ENCODE data around the gene ELFN1. TPM values are rescaled to one million over a fixed set of nuclear protein-coding genes. Genes with fewer than 3 reads are reported as not detected.
A peak's percentile ranks its signal among the peaks of the same experiment; 100 is the strongest.
"Not testable (repeated sequence)": the region's sequence is repeated elsewhere in the genome, so short reads cannot be mapped to it uniquely, and the experiment has no call there.

ELFN1 gene
- total and polyA plus RNA-seq, 5 donors, result 9.1 to 13.7 (median 12.4) TPM

GRCh38 chr7:1755783-1756625, 85.9 kb downstream of the ELFN1 start:
- DNase-seq, result no peak
- WGBS, result 82% methylated on average over 12 of the region's 12 CpGs
- no peak overlapping the region for H3K27ac ChIP-seq (ENCODE audit: low read length)
- no peaks in the 10 kb centered on the region for H3K4me1 ChIP-seq (ENCODE audit: control insufficient read depth, insufficient read depth, low read length)
- no peak for ATAC-seq
- H3K27me3 ChIP-seq (ENCODE audit: control insufficient read depth, insufficient read depth), result no peaks in the 10 kb centered on the region
- no peaks in the 10 kb centered on the region for H3K9me3 ChIP-seq (ENCODE audit: control insufficient read depth, low read length)
- intact Hi-C loops (cut with DNase I), result loop anchor here in 2 of 4 donors (10.0 kb wide), 1 partner anchor 91 kb away; no protein-coding TSS in a partner anchor
- H3K4me3 ChIP-seq (ENCODE audit: low read length), result no peak overlapping the region

DNA sequence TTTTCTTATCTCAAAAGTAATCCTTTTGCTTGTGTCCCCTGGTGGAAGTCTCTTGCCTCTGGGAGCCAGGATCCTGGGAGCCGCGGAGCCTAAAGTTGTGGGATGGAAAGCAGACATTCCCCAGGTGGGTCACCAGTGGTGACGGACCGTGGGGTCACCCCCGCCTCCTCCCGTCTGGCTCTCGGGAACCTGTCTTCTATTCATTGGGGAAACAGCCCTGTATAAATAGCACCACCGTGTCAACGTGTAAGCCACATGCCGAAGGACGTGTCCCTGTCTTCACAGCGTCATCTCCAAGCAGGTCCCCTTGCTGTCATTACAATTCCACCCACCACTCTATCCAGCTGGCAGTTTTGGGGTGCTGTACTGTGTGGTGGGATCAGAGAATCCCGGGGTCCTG, 87.5 kb downstream of the ELFN1 start:
- no peaks in the 10 kb centered on the region for H3K4me1 ChIP-seq (ENCODE audit: control insufficient read depth, insufficient read depth, low read length)
- ATAC-seq (peak in 1 of 2 donors; percentile 7), DNase-seq (no peak)
- intact Hi-C loops (cut with DNase I), result loop anchor here in 2 of 4 donors (10.0 kb wide), 1 partner anchor 93 kb away; no protein-coding TSS in a partner anchor
- H3K27ac ChIP-seq (ENCODE audit: low read length), result no peak overlapping the region
- H3K27me3 ChIP-seq (ENCODE audit: control insufficient read depth, insufficient read depth), result no peaks in the 10 kb centered on the region
- H3K4me3 ChIP-seq (ENCODE audit: low read length), result no peak overlapping the region
- no peaks in the 10 kb centered on the region for H3K9me3 ChIP-seq (ENCODE audit: control insufficient read depth, low read length)
- WGBS, result 58% methylated on average over 13 of the region's 13 CpGs

- Histone ChIP-seq H3K4me1 (ENCODE audit: control insufficient read depth, insufficient read depth, low read length) (no peaks in the 10 kb centered on the region), H3K4me3 (ENCODE audit: low read length) (no peak overlapping the region), H3K27ac (ENCODE audit: low read length) (no peak overlapping the region), H3K27me3 (ENCODE audit: control insufficient read depth, insufficient read depth) (no peaks in the 10 kb centered on the region), H3K9me3 (ENCODE audit: control insufficient read depth, low read length) (no peaks in the 10 kb centered on the region)
- peak; percentile 66 to 73 for ATAC-seq
- intact Hi-C loops (cut with DNase I), result loop anchor here in 3 of 4 donors (2.0 to 10.0 kb wide), 2 partner anchors 93 kb away; no protein-coding TSS in a partner anchor
- 65% methylated on average over 15 of the region's 15 CpGs for WGBS
- peak in 2 of 3 donors; percentile 44 to 76 for DNase-seq
These were observed 88.2 kb downstream of the ELFN1 start for GRCh38 chr7:1758028-1758858.

DNA sequence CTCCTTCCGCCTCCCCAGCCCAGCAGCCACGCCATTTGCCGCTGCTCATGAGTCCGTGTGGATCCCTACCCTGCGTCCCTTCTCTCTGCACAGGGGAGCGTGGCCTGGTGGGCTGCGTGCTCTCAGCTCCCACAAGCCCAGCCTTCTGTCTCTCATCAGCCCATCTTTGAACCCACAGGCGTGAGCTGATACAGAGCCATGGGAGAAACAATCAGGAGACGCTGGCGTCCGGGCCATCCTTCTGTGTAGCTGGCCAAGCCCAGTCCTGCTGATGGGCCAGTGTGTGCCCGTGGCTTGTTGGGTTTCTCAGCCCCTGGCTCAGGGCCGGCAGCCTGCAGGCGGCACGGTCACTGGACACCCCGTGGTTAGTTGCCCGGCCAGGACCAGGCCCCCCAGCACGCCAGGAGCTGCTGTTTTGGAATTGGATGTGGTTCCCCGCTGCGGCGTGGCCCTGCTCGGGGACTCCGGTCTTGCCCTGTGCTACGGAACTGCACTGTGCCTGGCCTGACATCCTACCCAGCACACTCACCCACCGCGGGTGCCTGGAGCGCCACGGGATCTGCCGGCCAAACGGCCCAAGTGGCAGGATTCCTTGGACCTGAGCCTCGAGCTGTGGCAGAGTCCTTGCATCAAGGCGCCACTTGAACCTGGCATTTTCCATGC, 88.9 kb downstream of the ELFN1 start:
- ATAC-seq (peak; percentile 87 to 89), DNase-seq (peak; percentile 58 to 79 (median 77))
- Histone ChIP-seq H3K27ac (ENCODE audit: low read length) (peak overlapping the region; percentile 3), H3K9me3 (ENCODE audit: control insufficient read depth, low read length) (no peaks in the 10 kb centered on the region), H3K4me1 (ENCODE audit: control insufficient read depth, insufficient read depth, low read length) (no peaks in the 10 kb centered on the region), H3K4me3 (ENCODE audit: low read length) (no peak overlapping the region), H3K27me3 (ENCODE audit: control insufficient read depth, insufficient read depth) (no peaks in the 10 kb centered on the region)
- intact Hi-C loops (cut with DNase I), result loop anchor here in 3 of 4 donors (2.0 to 10.0 kb wide), 2 partner anchors 94 kb away; no protein-coding TSS in a partner anchor
- 74% methylated on average over 32 of the region's 32 CpGs for WGBS

DNA sequence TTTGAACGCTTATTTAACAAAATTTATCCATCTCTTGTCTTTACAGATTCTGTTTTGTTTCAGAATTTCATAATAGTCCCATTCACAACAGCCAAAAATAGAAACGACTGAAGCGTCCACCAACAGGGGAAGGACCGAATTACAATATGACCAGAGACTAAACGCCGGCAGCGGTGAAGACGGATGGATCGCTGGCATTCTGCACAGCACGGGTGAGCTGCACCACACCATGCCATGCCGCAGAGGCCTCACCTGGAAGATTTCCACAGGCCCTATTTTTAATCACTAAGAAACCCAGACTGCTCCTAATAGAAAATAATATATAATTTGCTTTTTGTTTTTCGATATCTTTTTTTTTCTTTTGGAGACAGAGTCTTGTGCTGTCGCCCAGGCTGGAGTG, 91.0 kb downstream of the ELFN1 start:
- DNase-seq, result no peak
- intact Hi-C loops (cut with DNase I), result no loop called here

GRCh38 chr7:1761774-1762173, 91.7 kb downstream of the ELFN1 start:
- Histone ChIP-seq H3K27ac (ENCODE audit: low read length) (no peak overlapping the region), H3K27me3 (ENCODE audit: control insufficient read depth, insufficient read depth) (no peaks in the 10 kb centered on the region), H3K4me3 (ENCODE audit: low read length) (no peak overlapping the region), H3K4me1 (ENCODE audit: control insufficient read depth, insufficient read depth, low read length) (no peaks in the 10 kb centered on the region), H3K9me3 (ENCODE audit: control insufficient read depth, low read length) (no peaks in the 10 kb centered on the region)
- intact Hi-C loops (cut with DNase I), result no loop called here
- no peak for ATAC-seq
- WGBS, result 86% methylated on average over 11 of the region's 11 CpGs
- DNase-seq, result no peak

More for the DNA sequence above, 91.0 kb downstream of the ELFN1 start:
- H3K4me1 ChIP-seq (ENCODE audit: control insufficient read depth, insufficient read depth, low read length), result no peaks in the 10 kb centered on the region
- H3K27me3 ChIP-seq (ENCODE audit: control insufficient read depth, insufficient read depth), result no peaks in the 10 kb centered on the region
- H3K27ac ChIP-seq (ENCODE audit: low read length), result no peak overlapping the region
- H3K4me3 ChIP-seq (ENCODE audit: low read length), result no peak overlapping the region
- ATAC-seq, result no peak
- WGBS, result 72% methylated on average over 13 of the region's 13 CpGs
- no peaks in the 10 kb centered on the region for H3K9me3 ChIP-seq (ENCODE audit: control insufficient read depth, low read length)

DNA sequence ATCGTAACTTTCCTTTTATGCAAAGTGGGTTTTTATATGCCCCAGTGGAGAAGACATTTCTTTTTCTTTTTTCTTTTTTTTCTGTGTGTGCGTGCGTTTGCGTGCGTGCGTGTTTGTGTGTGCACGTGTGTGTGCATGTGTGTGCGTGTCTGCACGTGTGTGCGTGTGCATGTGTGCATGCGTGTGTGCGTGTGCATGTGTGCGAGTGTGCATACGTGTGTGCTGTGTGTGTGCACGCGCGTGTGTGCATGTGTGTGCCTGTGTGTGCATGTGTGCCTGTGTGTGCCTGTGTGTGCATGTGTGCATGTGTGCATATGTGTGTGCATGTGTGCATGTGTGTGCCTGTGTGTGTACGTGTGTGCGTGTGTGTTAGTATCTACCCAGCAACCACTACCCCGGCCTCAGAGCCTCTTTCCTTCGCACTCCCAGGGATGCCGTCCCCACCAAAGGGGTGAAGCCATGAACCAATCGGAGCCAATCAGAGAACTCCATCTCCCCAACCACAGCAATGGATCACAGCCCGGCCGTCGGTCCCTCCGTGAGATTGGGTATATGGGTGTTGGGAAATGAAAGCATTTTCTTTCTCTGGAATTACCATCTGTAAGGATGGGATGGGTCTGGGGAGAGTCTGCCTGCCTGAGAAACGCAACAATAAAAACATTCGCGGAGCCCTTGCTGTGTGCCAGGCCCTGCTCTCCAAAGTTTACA, 92.3 kb downstream of the ELFN1 start:
- H3K4me3 ChIP-seq (ENCODE audit: low read length), result no peak overlapping the region
- intact Hi-C loops (cut with DNase I), result no loop called here
- DNase-seq (no peak), ATAC-seq (no peak)
- H3K9me3 ChIP-seq (ENCODE audit: control insufficient read depth, low read length), result no peaks in the 10 kb centered on the region
- H3K27ac ChIP-seq (ENCODE audit: low read length), result no peak overlapping the region
- H3K4me1 ChIP-seq (ENCODE audit: control insufficient read depth, insufficient read depth, low read length), result no peaks in the 10 kb centered on the region
- H3K27me3 ChIP-seq (ENCODE audit: control insufficient read depth, insufficient read depth), result no peaks in the 10 kb centered on the region
- WGBS, result 96% methylated on average over 30 of the region's 30 CpGs

- WGBS, result 97% methylated on average over 13 of the region's 13 CpGs
- intact Hi-C loops (cut with DNase I), result no loop called here
- ATAC-seq (no peak), DNase-seq (no peak)
- Histone ChIP-seq H3K4me3 (ENCODE audit: low read length) (no peak overlapping the region), H3K4me1 (ENCODE audit: control insufficient read depth, insufficient read depth, low read length) (no peaks in the 10 kb centered on the region), H3K27me3 (ENCODE audit: control insufficient read depth, insufficient read depth) (no peaks in the 10 kb centered on the region), H3K9me3 (ENCODE audit: control insufficient read depth, low read length) (no peaks in the 10 kb centered on the region), H3K27ac (ENCODE audit: low read length) (no peak overlapping the region)
These were observed 93.0 kb downstream of the ELFN1 start for GRCh38 chr7:1763033-1763432.

- H3K27me3 ChIP-seq (ENCODE audit: control insufficient read depth, insufficient read depth); H3K27ac ChIP-seq (ENCODE audit: low read length); ATAC-seq; DNase-seq; H3K9me3 ChIP-seq (ENCODE audit: control insufficient read depth, low read length); H3K4me1 ChIP-seq (ENCODE audit: control insufficient read depth, insufficient read depth, low read length); H3K4me3 ChIP-seq (ENCODE audit: low read length); intact Hi-C loops (cut with DNase I): not testable (repeated sequence)
- 96% methylated on average over 11 of the region's 15 CpGs for WGBS
These were observed 93.8 kb downstream of the ELFN1 start for GRCh38 chr7:1763911-1764310.

- intact Hi-C loops (cut with DNase I), result no loop called here
- no peaks in the 10 kb centered on the region for H3K4me1 ChIP-seq (ENCODE audit: control insufficient read depth, insufficient read depth, low read length)
- no peaks in the 10 kb centered on the region for H3K27me3 ChIP-seq (ENCODE audit: control insufficient read depth, insufficient read depth)
- no peak overlapping the region for H3K27ac ChIP-seq (ENCODE audit: low read length)
- no peaks in the 10 kb centered on the region for H3K9me3 ChIP-seq (ENCODE audit: control insufficient read depth, low read length)
- no peak for ATAC-seq
- no peak overlapping the region for H3K4me3 ChIP-seq (ENCODE audit: low read length)
- WGBS, result 89% methylated on average over 13 of the region's 13 CpGs
- DNase-seq, result no peak
These were observed 95.3 kb downstream of the ELFN1 start for GRCh38 chr7:1765336-1765735.
